ENCODE measurements around the gene TSPAN14.

The TSPAN14 gene

DNA sequence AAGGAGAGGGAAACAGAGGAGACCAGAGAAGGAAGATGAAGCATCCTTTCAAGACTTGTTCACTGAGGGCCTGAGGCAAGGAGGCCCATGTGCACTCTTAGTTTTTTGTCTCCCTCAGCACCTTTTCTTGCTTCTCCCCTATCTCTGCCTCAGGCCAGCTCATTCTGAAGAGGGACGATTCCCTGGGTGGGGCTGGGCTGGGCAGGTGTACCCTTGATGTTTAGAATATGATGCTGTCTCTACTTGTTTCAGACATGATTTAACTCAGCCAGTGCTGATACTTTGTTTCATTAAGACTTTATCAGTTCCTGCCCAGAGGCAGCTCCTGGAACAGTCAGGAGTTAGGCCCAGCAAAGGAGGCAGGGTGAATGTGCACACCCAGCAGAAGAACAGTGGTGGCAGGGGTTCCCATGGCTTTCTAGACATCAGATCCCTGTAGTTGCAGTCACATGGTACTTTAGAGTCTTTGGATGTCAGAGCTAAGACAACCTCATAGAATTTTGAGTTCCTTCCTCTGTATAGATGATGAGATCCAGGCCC, 42.4 kb upstream of the TSPAN14 start:
- TF ChIP-seq, protein P1, sequence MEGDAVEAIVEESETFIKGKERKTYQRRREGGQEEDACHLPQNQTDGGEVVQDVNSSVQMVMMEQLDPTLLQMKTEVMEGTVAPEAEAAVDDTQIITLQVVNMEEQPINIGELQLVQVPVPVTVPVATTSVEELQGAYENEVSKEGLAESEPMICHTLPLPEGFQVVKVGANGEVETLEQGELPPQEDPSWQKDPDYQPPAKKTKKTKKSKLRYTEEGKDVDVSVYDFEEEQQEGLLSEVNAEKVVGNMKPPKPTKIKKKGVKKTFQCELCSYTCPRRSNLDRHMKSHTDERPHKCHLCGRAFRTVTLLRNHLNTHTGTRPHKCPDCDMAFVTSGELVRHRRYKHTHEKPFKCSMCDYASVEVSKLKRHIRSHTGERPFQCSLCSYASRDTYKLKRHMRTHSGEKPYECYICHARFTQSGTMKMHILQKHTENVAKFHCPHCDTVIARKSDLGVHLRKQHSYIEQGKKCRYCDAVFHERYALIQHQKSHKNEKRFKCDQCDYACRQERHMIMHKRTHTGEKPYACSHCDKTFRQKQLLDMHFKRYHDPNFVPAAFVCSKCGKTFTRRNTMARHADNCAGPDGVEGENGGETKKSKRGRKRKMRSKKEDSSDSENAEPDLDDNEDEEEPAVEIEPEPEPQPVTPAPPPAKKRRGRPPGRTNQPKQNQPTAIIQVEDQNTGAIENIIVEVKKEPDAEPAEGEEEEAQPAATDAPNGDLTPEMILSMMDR (IDR thresholded peaks at IDR 0.05) = no peak
- H3K27ac Mint-ChIP-seq = peak overlapping the region; percentile 97
- H3K4me3 Mint-ChIP-seq = peak overlapping the region; percentile 92

DNA sequence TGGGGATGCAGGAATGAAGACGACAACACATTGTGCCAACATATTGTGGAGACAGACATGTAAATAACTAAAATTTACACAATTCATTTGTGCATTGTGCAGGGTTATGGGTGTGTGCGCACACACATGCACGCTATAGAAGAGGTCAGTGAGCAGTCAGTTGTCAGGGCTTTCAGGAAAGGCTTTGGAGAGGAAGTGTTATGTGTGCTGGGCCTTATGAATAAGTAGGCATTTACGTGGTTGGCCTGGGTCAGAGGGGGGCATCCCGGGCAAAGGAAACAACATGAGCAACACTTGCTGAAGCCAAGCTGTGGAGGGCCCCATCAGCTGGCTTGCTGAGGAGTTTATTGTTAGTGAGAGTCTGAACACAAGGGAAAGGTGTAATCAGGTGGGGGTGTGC, 41.6 kb upstream of the TSPAN14 start:
- TF ChIP-seq, protein P1 (IDR thresholded peaks at IDR 0.05) = no peak
- Mint-ChIP-seq H3K9me3 (no peaks in the 10 kb centered on the region), H3K36me3 (ENCODE audit: low read depth) (peaks cover 5% of the 10 kb centered on the region), H3K4me3 (peak overlapping the region; percentile 63), H3K4me1 (peaks cover 91% of the 10 kb centered on the region), H3K27ac (peak overlapping the region; percentile 97), H3K27me3 (ENCODE audit: low read depth, poor library complexity) (no peaks in the 10 kb centered on the region)
- no peak for DNase-seq

More for the DNA sequence above, 42.4 kb upstream of the TSPAN14 start:
- no peak for DNase-seq
- no peaks in the 10 kb centered on the region for H3K27me3 Mint-ChIP-seq (ENCODE audit: low read depth, poor library complexity)
- H3K9me3 Mint-ChIP-seq = no peaks in the 10 kb centered on the region
- peaks cover 89% of the 10 kb centered on the region for H3K4me1 Mint-ChIP-seq
- H3K36me3 Mint-ChIP-seq (ENCODE audit: low read depth) = peaks cover 5% of the 10 kb centered on the region

- TF ChIP-seq, protein P1 (IDR thresholded peaks at IDR 0.05) = no peak
- Mint-ChIP-seq H3K27ac (peak overlapping the region; percentile 97), H3K4me3 (peak overlapping the region; percentile 58), H3K4me1 (peaks cover 94% of the 10 kb centered on the region), H3K36me3 (ENCODE audit: low read depth) (peaks cover 5% of the 10 kb centered on the region), H3K9me3 (no peaks in the 10 kb centered on the region), H3K27me3 (ENCODE audit: low read depth, poor library complexity) (no peaks in the 10 kb centered on the region)
- no peak for DNase-seq
Observed at GRCh38 chr10:80413271-80413996, 40.7 kb upstream of the TSPAN14 start.

GRCh38 chr10:80414142-80414895, 39.8 kb upstream of the TSPAN14 start:
- H3K27ac Mint-ChIP-seq = peak overlapping the region; percentile 97
- peak overlapping the region; percentile 58 for H3K4me3 Mint-ChIP-seq
- TF ChIP-seq, protein P1 (IDR thresholded peaks at IDR 0.05) = no peak
- peaks cover 97% of the 10 kb centered on the region for H3K4me1 Mint-ChIP-seq
- peaks cover 5% of the 10 kb centered on the region for H3K36me3 Mint-ChIP-seq (ENCODE audit: low read depth)
- no peaks in the 10 kb centered on the region for H3K27me3 Mint-ChIP-seq (ENCODE audit: low read depth, poor library complexity)
- no peak for DNase-seq
- no peaks in the 10 kb centered on the region for H3K9me3 Mint-ChIP-seq

DNA sequence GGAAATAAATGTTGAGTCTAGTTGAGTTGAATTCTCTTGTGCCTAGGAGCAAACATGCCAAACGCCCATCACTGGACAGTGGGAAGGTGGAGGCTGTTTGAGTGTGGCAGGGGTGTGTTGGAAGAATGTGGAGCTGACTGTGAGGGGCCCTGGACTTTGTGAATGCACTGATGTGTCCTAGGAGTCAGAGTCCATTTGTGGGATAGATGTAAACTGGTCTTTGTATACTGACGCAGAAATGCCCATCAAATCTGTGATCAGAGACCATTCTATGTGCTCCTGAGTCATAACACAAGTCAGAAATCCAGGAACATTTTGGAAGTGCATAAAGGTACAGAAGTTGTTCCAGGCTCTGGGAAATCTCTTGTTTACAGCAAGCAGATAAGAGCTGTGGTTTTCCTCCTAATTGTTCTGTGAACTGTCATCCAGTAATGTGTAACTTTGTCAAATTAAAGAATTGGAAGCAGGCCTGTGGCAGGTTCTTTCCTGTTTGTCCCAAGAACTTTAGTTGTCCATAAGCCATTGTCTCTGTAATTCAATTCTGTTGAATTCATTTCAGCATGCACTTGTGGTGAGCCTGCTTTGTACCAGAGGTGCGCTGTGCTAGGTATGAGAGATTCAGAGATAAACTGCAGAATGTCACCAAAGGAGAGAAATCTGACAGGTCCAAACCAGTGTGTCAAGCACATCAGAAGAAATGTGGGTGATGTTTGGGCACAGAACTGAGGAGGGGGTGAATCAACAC, 38.2 kb upstream of the TSPAN14 start:
- H3K27ac Mint-ChIP-seq = peak overlapping the region; percentile 98
- DNase-seq = no peak
- TF ChIP-seq, protein P1 (IDR thresholded peaks at IDR 0.05) = no peak
- H3K9me3 Mint-ChIP-seq = no peaks in the 10 kb centered on the region
- peak overlapping the region; percentile 70 for H3K4me3 Mint-ChIP-seq
- H3K4me1 Mint-ChIP-seq = peaks cover 98% of the 10 kb centered on the region
- peaks cover 16% of the 10 kb centered on the region for H3K36me3 Mint-ChIP-seq (ENCODE audit: low read depth)
- no peaks in the 10 kb centered on the region for H3K27me3 Mint-ChIP-seq (ENCODE audit: low read depth, poor library complexity)

Data from nephron progenitor cell (in vitro differentiated cells).